Measurements from ENCODE around the gene HS3ST6.
A peak's percentile ranks its signal among the peaks of the same experiment; 100 is the strongest.

GRCh38 chr16:1918351-1919326 is at the start of gene HS3ST6:
- TF ChIP-seq CTCF (IDR thresholded peaks at IDR 0.05) (no peak), EZH2phosphoT487 (IDR thresholded peaks at IDR 0.05) (peak; percentile 52), EZH2 (IDR thresholded peaks at IDR 0.05) (peak; percentile 53)
